ENCODE data around the gene PCIF1. TPM values are rescaled to one million over a fixed set of nuclear protein-coding genes. Genes with fewer than 3 reads are reported as not detected.

PCIF1 gene
- total RNA-seq, 1 donor from 2014 or later: 6.3 TPM

DNA sequence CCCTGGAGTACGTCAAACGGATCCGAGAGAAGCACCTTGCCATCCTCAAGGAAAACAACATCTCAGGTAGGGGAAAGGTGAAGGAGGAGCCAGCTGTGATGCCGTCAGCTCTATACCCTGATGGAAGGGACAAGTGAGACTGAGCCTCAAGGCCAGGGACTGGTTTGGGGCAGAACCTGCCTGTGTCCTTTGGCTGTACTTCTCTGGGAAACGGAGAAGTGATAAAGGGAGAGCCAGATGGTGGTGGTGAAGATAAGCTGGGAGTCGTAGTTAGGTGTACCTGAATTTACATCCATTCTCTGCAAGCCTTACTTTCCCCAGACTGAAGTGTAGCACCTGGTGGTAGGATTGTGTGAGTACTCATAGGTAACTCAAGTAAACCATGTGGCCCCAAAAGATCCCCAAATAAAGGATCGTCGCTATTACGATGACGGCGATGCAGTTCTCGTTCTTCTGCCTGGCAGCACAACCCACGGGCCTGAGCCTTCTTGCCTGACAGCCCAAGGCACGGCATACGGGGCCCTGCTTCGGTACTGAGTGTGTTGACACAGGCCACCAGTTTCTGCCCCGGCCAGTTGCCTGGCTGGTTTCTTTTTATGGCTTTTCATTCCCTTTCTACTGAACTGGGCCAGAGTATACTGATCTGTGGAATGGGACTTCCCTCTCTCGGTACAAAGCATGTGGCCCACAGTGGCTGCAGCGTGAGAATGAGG lies 10.6 kb downstream of the PCIF1 start:
- no peak overlapping the region for H3K4me3 ChIP-seq (ENCODE audit: low read depth, low read length)
- DNase-seq (ENCODE audit: low read depth): no peak
- TF ChIP-seq CTCF (IDR thresholded peaks at IDR 0.05; ENCODE audit: insufficient read depth, low read length, severe bottlenecking): peak; percentile 20
- peaks cover 44% of the 10 kb centered on the region for H3K36me3 ChIP-seq (ENCODE audit: control insufficient read depth, insufficient read depth, low read length)
- FAIRE-seq: no peak
- no peaks in the 10 kb centered on the region for H3K27me3 ChIP-seq (ENCODE audit: control insufficient read depth, insufficient read depth, low read length)

GRCh38 chr20:45945678-45946148 lies 11.2 kb downstream of the PCIF1 start:
- no peak for DNase-seq (ENCODE audit: low read depth)
- H3K27me3 ChIP-seq (ENCODE audit: control insufficient read depth, insufficient read depth, low read length): no peaks in the 10 kb centered on the region
- H3K36me3 ChIP-seq (ENCODE audit: control insufficient read depth, insufficient read depth, low read length): peaks cover 45% of the 10 kb centered on the region
- TF ChIP-seq CTCF (IDR thresholded peaks at IDR 0.05; ENCODE audit: insufficient read depth, low read length, severe bottlenecking): no peak
- H3K4me3 ChIP-seq (ENCODE audit: low read depth, low read length): no peak overlapping the region
- no peak for FAIRE-seq

- Histone ChIP-seq H3K4me3 (ENCODE audit: low read depth, low read length) (no peak overlapping the region), H3K27me3 (ENCODE audit: control insufficient read depth, insufficient read depth, low read length) (no peaks in the 10 kb centered on the region)
- no peak for FAIRE-seq
Measured at GRCh38 chr20:45946149-45946970, 11.9 kb downstream of the PCIF1 start.

GRCh38 chr20:45947110-45947866 lies 12.8 kb downstream of the PCIF1 start:
- no peak for FAIRE-seq
- DNase-seq (ENCODE audit: low read depth): no peak

More at GRCh38 chr20:45946149-45946970, 11.9 kb downstream of the PCIF1 start:
- peak; percentile 32 for DNase-seq (ENCODE audit: low read depth)
- H3K36me3 ChIP-seq (ENCODE audit: control insufficient read depth, insufficient read depth, low read length): peaks cover 41% of the 10 kb centered on the region
- TF ChIP-seq CTCF (IDR thresholded peaks at IDR 0.05; ENCODE audit: insufficient read depth, low read length, severe bottlenecking): no peak

More at GRCh38 chr20:45947110-45947866, 12.8 kb downstream of the PCIF1 start:
- Histone ChIP-seq H3K4me3 (ENCODE audit: low read depth, low read length) (no peak overlapping the region), H3K27me3 (ENCODE audit: control insufficient read depth, insufficient read depth, low read length) (no peaks in the 10 kb centered on the region), H3K36me3 (ENCODE audit: control insufficient read depth, insufficient read depth, low read length) (peaks cover 49% of the 10 kb centered on the region)
- TF ChIP-seq CTCF (IDR thresholded peaks at IDR 0.05; ENCODE audit: insufficient read depth, low read length, severe bottlenecking): no peak
